Adipose tissue (tissue), 3 donors: ENCODE measurements around the gene CCNJL. TPM values are rescaled to one million over a fixed set of nuclear protein-coding genes. Genes with fewer than 3 reads are reported as not detected.

Source experiments
- H3K27ac ChIP-seq: one replicate; pipeline ENCODE4 v1.5.1; 2013; ENCODE audit warnings: low read depth, low read length
- WGBS, 3 donors: extraction: QIAGEN DNeasy Blood & Tissue Kit; methylation state at CpG; one replicate each; pipeline ENCODE4 v1.1.7; 2013; 5-methylcytosine and 5-hydroxymethylcytosine counted together
- polyA plus RNA-seq, 3 donors: library from polyadenylated mRNA; stranded (reverse); fragments of 200-250 nt; gene quantifications; one replicate each; pipeline ENCODE4 v1.2.3, GENCODE V29; 2013
- donor health status: healthy with polysubstance abuse.
- donor health status: Bipolar disorder and iron deficiency.
- donor health status: healthy.

The CCNJL gene
- polyA plus RNA-seq, 3 donors: 0.09 to 1.3 (median 0.89) TPM

DNA sequence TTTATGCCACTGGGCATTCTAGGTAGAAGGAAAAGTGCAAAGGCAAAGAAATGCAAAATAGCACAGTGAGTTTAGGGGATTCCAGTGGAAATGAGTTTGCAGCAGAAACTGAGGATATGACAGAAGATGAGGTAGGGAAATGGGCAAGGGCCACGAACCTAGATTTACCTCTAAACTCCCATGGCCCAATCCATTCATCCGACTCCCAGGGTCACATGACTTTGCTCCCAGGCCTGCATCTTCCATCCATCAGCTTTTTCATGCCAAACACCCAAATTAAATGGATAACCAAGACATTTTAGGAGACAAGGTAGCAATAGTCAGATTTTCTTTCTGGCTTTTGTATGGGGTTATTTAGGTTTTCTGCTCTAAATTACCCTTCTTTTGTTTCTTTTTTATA lies 105.3 kb downstream of the CCNJL start:
- no peak overlapping the region for H3K27ac ChIP-seq
- WGBS, 3 donors: 75 to 86% (median 79%) methylated on average over 2 of the region's 2 CpGs

Other genes with a start within 250 kb of the CCNJL start
- gene PWWP2A, start 193.1 kb downstream of the CCNJL start, polyA plus RNA-seq: 1 to 10 TPM; 4.5 to 7.3 (median 7.2) TPM
- not detected for gene FABP6, start 83.1 kb downstream of the CCNJL start, polyA plus RNA-seq
- under 1 TPM; 0.14 to 0.67 (median 0.56) TPM for gene C1QTNF2, start 58.1 kb upstream of the CCNJL start, polyA plus RNA-seq
- gene FAM200C, start 87.5 kb upstream of the CCNJL start, polyA plus RNA-seq: 1 to 10 TPM in 2 of 3 donors, under 1 TPM in 1; 0.74 to 2.0 (median 1.3) TPM
- 10 to 100 TPM; 12.4 to 35.0 (median 21.9) TPM for gene SLU7, start 106.5 kb upstream of the CCNJL start, polyA plus RNA-seq
- 10 to 100 TPM in 1 of 3 donors, 1 to 10 TPM in 2; 1.6 to 10.7 (median 3.0) TPM for gene PTTG1, start 109.3 kb upstream of the CCNJL start, polyA plus RNA-seq